Hepatic stellate cell (primary cell): Measurements from ENCODE around the gene CLSTN2.

Source experiments
- DNase-seq: peaks from one replicate; pipeline ENCODE4 v3.0.0; 2011; ENCODE audit warnings: low spot score

The CLSTN2 gene

DNA sequence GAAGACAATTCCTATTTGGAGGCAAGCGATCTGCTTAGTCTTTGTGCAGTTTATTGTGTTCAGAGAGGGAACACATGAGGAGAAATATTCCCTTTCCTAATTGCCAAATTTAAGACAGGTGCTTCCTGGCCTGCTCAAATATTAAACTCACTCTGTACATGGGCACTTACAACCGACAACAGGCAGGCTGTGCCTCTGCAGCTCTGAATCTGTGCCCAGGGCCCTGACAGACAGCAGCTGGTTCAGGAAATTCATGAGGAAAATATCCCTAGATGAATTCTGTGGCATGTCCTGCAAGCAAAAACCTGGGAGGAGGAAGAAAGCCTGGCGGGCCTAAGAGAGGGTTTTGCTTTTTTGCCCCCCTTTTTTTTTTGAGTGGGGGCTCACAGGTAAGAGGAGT is 573.6 kb downstream of the CLSTN2 start:
- no peak for DNase-seq

DNA sequence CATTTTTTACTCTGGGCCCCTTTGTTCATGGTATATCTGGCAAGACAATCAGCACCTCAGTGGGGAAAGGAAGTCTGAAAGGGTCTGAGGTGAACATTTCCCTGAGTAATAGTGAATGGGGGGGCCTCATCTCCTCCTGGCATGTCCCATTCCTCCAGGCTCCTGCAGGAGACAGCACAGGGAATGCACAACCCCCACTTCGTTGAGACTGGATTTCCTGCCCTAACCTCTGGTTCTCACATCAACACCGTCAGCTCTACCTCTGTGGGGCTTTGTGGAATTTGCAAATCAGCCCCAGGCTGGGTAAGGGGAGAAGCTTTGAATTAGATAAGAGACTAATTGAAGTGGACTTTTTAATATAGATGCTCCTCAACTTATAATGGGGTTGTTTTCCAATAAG is 574.5 kb downstream of the CLSTN2 start:
- DNase-seq = no peak

DNA sequence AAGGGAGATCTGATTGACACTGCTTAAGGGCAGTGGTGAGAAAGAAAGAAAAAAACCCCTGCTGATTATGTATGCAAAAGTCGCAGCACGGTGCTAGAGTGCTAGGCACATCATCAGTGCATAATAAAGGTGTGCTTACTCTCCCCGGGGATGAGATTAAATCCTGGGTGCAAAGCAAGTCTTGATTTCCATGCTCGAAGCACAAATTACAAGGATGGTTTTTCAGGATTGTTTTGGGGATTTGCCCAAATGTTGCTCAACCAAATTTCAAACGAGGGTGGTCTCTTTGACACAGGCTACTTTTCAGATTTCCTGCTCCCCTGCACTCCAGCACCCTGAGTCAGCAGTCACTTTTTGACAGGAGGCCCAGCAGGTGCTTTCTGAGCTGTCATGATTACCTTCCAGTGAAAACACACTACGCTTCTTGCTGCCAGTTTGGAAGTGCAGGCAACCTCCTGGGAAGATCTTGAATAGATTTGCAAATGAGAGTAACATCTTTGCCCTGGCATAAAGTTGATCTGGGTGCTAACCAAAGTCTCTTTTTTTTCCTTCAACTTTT is 575.4 kb downstream of the CLSTN2 start:
- no peak for DNase-seq

DNA sequence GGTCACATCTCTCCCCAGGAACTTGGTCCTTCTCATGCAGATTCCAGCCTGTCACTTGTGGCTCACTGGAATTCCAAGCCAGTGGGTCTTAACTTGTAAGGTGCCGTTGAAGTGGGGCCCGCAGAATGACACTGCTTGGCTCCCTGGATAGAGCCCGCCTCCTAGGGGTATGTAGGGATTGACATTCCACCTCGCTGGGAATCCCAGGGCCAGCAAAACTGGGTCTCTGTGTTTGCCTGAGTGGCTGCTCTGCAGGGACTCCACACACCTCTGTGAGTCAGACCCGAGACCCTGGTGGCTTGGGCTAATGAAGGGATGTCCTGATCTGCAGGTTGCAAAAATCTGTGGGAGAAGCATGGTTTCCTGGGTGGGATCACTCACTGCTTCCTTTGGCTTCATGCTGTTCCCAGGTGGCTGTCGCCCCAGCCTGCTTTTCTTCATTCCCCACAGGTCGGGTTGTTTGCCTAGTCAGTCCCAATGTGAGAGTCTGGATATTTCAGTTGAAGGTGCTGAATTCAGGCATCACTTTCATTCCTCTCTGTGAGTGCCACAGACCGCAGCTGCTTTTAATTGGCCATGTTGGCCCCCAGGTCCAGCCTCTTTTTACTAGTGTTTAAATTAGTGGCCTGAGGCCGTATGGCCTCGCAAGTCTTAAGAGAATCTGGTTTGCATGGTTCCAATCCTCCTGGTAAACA is 586.9 kb downstream of the CLSTN2 start:
- no peak for DNase-seq

DNA sequence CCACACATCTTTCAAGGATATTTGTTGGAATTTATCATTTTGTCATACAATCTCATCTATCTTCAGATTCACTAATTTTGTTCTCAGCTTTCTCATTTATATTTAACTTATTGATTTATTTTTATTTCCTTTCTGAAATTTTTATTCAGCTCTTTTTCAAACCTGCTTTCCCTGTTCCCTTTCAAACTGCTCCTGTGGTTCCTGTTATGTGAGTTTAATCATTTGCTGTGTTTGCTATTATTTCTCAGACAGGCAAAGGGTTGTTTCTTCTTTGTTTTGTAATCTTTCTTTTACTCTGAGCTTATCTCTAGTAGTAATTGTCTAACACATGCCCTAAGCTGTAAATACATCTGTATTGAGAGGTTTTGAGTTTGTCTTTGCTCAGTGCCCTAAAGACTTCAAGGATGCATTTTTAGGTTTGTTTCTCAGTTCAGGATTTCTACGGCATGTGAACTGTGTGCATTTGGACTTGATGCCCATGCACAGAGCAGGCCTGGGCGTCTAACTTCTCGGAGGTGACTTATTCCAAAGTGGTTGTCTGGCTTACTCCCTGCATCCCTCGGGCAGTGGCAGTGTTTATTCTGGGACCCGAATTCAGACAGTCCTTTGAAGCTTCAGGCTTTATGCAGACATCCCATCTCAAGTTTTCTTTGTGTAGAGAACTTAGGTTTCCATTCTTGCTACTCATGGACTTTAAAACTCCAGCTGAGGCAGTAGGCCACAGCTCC is 587.8 kb downstream of the CLSTN2 start:
- no peak for DNase-seq

DNA sequence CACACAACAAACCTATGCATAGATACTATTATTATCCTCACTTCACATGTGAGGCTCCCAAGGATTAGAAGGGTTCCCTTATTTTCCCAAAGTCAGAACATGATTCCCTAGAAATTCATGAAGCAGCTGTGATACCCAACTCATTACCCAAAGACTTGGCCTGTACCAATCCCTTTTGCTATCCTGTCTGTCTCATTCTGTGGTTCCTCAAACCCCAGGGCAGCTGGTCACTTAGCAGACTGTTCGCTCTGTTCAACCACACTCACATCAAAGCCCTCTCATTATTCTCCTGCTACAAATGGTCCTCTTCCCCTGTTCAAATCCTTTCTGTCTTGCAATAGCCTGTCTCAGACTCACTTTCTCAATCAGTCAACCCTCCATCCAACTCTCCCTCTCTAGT is 588.6 kb downstream of the CLSTN2 start:
- no peak for DNase-seq

DNA sequence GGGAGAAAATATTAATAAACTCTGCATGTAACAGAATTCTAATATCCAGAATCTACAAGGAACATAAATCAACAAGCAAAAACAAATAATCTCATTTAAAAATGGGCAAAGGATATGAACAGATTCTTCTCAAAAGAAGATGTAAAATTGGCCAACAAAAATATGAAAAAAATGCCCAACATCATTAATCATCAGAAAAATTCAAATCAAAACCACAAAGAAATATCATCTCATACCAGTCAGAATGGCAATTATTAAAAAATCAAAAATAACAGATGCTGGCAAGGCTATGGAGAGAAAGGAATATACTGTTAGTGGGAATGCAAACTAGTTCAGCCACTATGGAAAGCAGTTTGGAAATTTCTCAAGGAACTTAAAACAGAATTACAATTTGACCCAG is 592.2 kb downstream of the CLSTN2 start:
- no peak for DNase-seq

DNA sequence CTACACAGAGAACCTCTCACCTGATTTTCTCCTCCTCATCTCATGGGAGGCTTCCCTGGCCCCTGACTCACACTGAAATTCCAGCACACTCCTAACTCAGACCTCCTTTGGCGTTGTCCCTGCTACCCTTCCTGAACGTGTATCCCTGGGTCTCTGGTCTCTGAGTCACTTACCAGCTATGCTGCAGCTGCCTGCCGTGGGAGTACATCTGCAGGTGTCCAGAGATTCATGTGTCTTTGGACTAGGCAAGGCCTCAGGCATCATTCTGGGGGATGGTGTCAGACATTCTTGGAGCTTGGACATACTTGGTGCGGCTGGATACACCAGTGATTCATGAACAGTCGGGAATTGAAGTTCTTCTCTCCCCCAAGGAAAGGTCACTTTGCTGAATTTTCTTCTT is 594.1 kb downstream of the CLSTN2 start:
- no peak for DNase-seq

DNA sequence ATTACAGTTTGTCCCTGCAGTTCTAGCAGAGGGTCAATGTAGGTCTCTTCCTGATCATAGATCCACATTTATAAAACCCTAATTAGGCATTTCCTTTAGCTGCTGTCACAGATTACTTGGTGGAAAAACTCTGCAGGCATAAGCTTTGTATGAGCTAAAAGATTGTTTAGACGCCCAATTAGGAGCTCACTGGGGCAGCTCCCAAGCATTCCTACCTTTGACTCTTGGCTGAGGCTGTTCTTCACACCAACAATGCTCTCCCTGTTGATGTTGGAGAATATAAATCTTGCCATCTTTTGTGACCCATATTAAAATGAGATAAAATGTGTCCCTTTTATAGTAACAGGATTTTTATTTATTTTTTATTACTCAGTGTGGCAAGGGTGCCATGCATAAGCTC is 594.6 kb downstream of the CLSTN2 start:
- no peak for DNase-seq

DNA sequence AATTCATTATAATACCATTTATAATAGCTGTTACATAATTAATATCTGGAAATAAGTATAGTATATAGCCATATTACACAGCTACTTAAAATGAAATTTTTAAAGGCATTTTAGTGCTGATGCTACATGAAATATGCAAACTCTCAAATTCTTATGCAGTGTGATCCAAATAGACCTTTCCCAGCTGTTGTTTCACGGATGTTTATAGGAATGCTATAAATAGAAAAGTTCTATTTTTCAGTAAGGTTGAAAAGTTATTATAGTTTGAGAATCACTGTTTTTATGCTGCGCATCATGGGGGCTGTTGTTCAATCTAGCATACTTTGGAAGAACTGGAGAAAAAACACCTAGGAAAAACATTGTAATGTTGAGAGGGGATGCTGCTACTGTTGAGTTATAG is 595.1 kb downstream of the CLSTN2 start:
- no peak for DNase-seq

DNA sequence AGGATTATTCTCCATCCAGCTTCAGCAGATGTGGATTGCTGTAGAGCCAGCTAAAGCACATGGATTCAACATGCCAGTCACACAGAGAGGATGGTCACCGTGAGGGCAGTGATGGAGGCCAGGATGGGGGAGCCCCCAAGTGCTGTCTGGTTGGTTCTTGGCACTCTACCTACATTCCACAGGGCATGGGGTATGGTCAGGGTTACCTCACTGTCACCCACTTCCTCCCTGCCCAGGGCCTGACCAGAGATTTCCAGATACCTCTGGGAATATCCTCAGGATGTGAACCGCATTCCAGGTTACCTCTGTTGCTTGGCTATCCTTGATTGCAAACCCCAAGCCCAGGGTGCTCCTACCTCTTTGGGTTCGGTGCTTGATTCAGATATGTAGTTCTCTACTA is 595.6 kb downstream of the CLSTN2 start:
- DNase-seq = no peak

DNA sequence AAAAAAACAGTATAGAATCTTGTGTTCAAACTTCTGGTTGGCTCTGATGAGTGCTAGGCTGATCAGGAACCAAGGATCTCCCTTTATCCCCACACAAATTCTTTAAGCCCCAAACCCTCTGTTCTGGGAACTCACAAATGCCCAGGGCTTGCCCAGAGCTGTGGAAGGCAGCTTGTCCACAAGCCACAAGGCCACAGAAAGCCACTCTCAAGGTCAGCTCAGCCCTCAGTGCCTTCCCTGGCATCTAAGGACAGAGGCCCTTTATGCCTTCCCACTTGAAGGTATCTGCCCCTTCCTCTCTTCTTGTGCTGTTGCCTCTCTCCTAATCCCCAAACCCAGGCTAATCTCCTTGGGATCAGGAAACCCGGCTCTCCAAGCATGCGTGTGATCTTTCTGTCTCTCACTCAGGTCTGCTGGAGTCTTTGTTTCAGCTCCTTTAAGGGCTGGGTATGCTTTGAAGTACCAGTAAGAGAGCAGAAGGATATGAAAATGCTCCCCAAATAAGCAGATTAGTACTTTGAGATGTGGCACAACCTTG is 597.9 kb downstream of the CLSTN2 start:
- DNase-seq = no peak

DNA sequence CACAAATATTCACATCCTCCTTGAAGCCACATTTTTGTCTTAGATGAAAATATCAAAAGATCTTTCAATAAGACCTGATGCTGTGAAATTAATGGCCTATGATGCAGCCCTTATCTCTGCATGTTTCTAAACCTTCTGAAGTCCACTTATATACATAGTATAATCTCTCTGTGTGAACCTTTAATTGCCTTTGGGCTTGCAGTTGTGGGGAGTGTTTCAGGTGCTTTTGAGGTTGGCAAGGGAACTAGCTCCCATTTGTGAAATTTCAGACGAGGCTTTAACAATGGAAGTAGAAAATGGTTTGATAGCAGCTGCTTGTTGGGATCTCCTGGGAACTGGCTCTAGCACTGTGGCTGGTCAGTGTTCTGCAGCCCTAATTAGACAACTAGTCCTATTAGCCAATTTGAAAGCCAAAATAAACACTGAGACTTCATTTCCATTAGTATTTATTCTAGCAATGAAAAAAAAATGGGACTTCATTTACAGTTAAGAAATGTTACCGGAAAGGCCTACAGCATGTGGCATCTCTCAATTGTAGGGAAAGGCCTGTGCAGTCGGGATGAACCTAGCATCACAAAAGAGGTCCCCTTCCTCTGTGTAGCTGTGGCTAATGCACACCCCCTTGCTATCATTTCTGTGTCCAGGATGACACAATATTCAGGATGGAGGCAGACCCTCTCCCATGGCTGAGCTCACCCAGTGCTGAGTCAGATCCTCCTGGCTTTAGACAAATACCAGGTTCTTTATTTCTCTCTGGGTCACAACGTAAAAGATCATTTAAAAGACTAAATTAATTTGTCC is 602.1 kb downstream of the CLSTN2 start:
- DNase-seq = no peak

DNA sequence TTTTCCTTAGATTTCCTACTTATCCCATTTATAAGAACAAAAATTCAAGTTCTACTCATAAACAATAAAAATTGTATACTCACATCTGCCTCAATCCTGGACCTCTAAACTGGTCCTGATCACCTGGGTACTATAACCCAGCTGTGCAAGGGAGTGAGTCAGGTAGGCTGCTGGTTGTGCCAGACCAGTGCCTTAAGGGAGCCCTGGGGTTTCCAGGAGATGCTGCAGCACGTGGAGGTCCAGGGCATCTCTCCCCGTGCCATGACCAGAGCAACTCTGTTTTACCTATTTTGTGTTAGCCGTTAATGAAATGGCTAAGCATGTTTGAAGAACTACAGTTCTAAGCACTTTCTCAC is 602.7 kb downstream of the CLSTN2 start:
- DNase-seq = no peak

DNA sequence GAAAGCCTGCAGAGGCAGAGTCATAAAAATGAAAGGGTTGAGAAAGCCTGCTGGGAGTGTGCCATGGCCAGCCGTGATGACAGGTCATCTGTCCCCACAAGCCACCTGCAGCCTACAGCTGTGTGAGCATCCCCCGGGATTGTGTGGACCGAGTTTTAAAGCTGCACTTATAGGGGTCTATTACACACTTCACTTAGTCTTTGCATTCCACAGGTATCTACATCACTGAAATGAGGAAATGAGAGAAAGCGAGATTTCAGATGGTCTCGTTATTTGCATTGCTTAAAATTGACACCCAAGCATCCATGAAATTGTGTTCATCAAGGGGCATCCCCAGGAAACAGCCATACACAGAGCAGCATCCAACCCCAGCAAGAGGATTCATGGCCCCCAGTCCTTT is 605.3 kb downstream of the CLSTN2 start:
- no peak for DNase-seq

DNA sequence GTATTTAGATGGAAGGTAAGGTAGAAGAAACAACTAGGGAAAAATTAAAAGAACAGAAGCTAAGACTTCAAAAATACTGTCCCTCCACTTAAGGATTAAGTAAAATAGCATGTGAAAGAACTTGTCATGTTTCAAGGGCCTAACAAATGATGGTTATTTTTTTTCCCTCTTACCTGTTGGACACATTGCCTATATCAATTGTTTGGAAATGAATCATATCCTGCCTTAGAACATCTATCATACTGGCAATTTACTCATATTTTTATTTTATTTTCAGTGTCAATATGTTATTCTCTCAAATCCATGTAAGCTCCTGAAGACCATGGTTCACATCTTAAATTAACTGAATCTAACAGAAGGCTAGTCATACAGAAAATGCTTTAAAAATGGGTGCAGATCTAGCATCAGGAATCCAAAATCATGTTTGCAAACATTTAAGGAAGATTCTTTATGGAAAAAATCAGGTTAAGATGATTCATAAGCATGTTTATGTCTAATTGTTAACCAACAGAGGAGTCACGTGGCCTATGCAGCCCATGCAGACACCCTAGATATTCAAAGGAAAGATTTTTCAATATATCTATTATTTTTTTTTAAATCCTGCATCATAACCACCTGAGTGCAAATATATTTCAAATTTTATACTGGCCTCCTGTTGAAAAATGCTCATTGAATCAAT is 607.1 kb downstream of the CLSTN2 start:
- no peak for DNase-seq

DNA sequence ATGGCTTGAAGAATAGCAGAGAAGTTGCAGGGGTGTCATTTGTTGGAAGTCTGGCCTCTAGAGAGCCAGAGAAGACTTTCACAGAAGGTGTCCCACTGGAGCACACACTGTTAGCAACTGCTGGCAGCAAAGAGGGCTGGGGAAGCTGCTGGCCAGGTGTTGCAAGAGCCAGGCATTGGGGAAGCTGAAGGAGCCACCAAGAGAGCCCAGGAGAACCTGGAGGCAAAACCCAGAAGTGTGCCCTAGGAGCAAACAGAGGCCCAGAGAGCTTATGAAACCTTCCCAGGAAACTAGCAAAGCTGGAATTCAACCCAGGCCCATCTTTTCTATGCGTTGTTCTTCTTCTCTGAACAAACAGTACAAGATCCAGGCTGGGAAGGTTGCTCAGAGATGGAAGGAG is 610.2 kb downstream of the CLSTN2 start:
- no peak for DNase-seq

DNA sequence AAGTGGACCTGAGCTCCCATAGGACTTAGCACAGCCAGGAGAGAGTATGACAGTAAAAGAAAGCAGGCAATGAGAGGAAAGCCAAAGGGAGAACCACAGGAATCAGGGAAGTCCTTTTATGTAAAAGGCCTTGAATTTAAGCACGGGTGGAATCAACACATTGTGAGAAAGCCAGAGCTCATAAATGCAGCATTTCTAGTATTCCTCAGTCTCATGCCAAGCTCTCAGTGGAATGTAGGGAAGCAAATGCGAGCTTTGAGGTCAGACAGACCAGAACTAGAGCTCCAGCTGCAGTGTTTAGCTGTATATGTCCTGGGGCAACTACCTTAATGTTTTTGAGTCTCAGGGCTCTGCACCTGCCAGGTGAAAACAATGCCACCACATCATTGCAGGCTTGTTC is 610.8 kb downstream of the CLSTN2 start:
- DNase-seq = no peak

DNA sequence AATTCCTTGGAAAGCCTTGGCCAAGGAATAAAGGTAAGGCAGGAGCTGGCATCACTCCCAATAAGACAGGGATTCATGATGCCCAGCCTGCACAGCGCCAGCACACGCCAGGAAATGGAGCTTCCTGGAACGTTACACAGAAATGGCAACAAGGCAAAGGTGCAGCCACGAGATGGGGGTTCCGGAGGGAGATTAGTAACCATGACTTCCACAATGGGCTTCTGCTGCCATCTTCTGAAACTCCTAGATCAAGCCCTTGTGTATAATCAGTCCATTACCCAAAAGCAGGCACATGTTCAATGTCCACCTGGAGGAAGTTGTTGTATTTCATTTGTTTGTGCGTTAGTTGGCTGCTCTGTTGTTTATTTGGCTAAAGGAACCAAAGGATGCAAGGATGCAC is 611.7 kb downstream of the CLSTN2 start:
- no peak for DNase-seq

DNA sequence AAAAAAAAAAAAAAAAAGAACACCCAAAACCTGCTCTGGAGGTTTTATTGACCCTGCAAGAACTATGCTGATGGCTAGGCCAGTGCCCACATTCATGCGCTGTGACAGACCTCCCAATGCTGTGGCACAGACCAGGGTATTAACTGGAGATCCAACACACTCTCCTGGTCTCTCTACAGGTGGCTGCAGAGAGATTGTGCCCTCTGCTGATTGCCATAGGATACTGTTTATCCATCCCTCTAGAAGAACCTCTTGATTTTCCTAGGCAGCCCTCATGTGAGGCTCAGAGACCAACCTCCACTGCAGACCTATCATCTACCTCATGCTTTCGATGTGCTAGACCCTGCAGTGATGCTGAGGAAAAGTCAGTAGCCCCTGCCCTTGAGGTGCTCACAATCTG is 617.4 kb downstream of the CLSTN2 start:
- DNase-seq = no peak

DNA sequence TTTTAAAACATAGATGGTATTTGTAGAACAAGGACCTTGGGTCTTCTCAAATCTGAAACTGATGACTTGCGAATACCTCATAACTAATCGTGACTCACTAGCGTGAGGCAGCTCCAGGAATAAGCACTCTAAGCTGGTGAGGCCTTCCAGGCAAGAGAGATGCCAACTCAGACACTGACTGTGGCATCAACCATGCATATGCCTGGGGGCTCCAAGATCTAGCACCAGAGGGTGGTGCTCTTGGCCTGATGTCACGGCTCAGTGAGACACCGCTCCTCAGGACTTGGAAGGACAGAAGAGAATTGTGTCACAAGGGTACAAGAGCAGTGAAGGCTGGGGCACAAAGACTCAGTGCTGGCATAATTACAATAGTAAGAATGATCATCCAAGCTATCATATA is 617.9 kb downstream of the CLSTN2 start:
- no peak for DNase-seq

DNA sequence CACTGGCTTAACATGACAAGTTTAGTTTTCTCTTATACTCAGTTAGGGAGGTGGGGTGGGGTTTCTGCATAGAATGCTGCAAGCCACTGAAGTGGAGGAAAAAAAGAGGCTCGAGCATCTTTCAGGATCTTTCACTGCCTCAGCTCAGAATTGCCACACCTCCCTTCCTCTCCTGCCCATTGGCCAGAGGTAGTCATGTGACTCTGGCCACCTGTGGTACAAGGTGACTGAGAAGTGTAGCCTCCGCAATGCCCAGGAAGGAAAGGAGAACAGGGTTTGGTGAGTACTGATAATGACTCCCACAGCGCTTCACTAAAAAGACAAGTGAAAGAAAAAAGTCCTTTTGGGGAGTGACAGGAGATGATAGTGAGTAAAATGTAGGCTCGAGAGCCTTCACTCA is 618.6 kb downstream of the CLSTN2 start:
- no peak for DNase-seq
